ENCODE data around the gene PDS5B.

GRCh38 chr13:32804673-32805230 is 218.5 kb downstream of the PDS5B start:
- TF ChIP-seq CTCF (IDR thresholded peaks at IDR 0.05; ENCODE audit: poor library complexity) (no peak), EZH2 (IDR thresholded peaks at IDR 0.05; ENCODE audit: borderline replicate concordance) (no peak)
